HCT116 (cell line): ENCODE data around the gene LIPE. TPM values are rescaled to one million over a fixed set of nuclear protein-coding genes. Genes with fewer than 3 reads are reported as not detected.

ENCODE experiments used
- ATAC-seq: fragments of 200-7000 bp; cut with Tn5 transposase; 2 replicates; pipeline ENCODE4 v1.9.1; 2020; ENCODE audit warnings: mild to moderate bottlenecking, moderate library complexity
- BruUV-seq: library from RNA; stranded (reverse); fragments of 400-500 nt; replicated peaks from 2 replicates; lab custom pipeline; 2021; lab: Mats Ljungman, UMichigan
- CTCF ChIA-PET: fragments of 300-600 bp; sonication (Branson Sonifier 250); formaldehyde crosslinking; loops from one replicate; lab custom pipeline; 2021; ENCODE audit warnings: antibody characterized with exemption; lab: Charles Lee
- POLR2A ChIA-PET: fragments of 300-600, 350-600 bp; sonication (Branson Sonifier 250); formaldehyde crosslinking; loops from one replicate; lab custom pipeline; 2021; ENCODE audit warnings: antibody characterized with exemption; lab: Charles Lee
- RAD21 ChIA-PET, 2 experiments: fragments of 300-600 bp; sonication (Branson Sonifier 250); formaldehyde crosslinking; loops; one replicate each; lab custom pipeline; 2023; ENCODE audit warnings: low total read pairs in 2 of 2; ENCODE audit not compliant: uncharacterized antibody in 2 of 2, unreplicated experiment in 2 of 2, low non-redundant PET in 1 of 2; lab: Charles Lee
- DNase-seq: peaks from one replicate; pipeline ENCODE4 v3.0.0-alpha.2; 2010; ENCODE audit warnings: low read depth, low spot score
- H2AFZ ChIP-seq: fragments of 200-600 bp; shearing (Covaris generic), sonication (generic); 2 replicates; pipeline ENCODE4 v1.6.1; 2017; ENCODE audit warnings: low read depth, mixed run types, mixed read lengths, antibody characterized with exemption, low read length; ENCODE audit not compliant: poor library complexity, severe bottlenecking
- H3K27ac ChIP-seq: 2 replicates; pipeline ENCODE4 v1.5.1; 2012; ENCODE audit warnings: low read depth, low read length
- H3K27me3 ChIP-seq: fragments of 200-600 bp; sonication (generic); 2 replicates; pipeline ENCODE4 v1.6.1; 2016; ENCODE audit warnings: mixed run types, low read length, mixed read lengths; ENCODE audit not compliant: insufficient read depth
- H3K36me3 ChIP-seq, 2 experiments: fragments of 200-500 bp in 1 of 2; fragments of 200-600 bp in 1 of 2; sonication (Bioruptor generic) in 1 of 2; sonication (generic) in 1 of 2; 2 replicates each; pipeline versions ENCODE4 v1.5.1 to v1.6.1; 2014 to 2016; ENCODE audit warnings: low read length in 2 of 2, inconsistent platforms in 1 of 2, mixed read lengths in 1 of 2, mixed run types in 1 of 2; ENCODE audit not compliant: insufficient read depth in 2 of 2, control insufficient read depth in 1 of 2
- H3K4me1 ChIP-seq, 2 experiments: fragments of 200-600 bp in 1 of 2; sonication (generic) in 1 of 2; 2 replicates each; pipeline versions ENCODE4 v1.5.1 to v1.6.1; 2012 to 2017; ENCODE audit warnings: low read length in 2 of 2, inconsistent platforms in 1 of 2, mild to moderate bottlenecking in 1 of 2, mixed read lengths in 1 of 2, mixed run types in 1 of 2, moderate library complexity in 1 of 2; ENCODE audit not compliant: insufficient read depth in 2 of 2, control insufficient read depth in 1 of 2
- H3K4me2 ChIP-seq: fragments of 200-600 bp; sonication (generic); 2 replicates; pipeline ENCODE4 v1.6.1; 2017; ENCODE audit warnings: mixed run types, low read length, mixed read lengths
- H3K4me3 ChIP-seq, 2 experiments: fragments of 200-600 bp in 1 of 2; sonication (generic) in 1 of 2; replicated peaks in 1 of 2; 2 replicates each; pipeline ENCODE4 v1.5.1; 2011 to 2016; ENCODE audit warnings: low read length in 2 of 2, control low read depth in 1 of 2, low read depth in 1 of 2, mild to moderate bottlenecking in 1 of 2, mixed read lengths in 1 of 2, mixed run types in 1 of 2
- H3K79me2 ChIP-seq: fragments of 200-600 bp; sonication (generic); 2 replicates; pipeline ENCODE4 v1.6.1; 2017; ENCODE audit warnings: mild to moderate bottlenecking, mixed run types, low read length, moderate library complexity, mixed read lengths; ENCODE audit not compliant: insufficient read depth
- H3K9ac ChIP-seq: fragments of 200-600 bp; sonication (generic); 2 replicates; pipeline ENCODE4 v1.6.1; 2016; ENCODE audit warnings: low read length, mixed read lengths
- H3K9me2 ChIP-seq: fragments of 200-600 bp; sonication (generic), shearing (Covaris generic); 2 replicates; pipeline ENCODE4 v1.6.1; 2017; ENCODE audit warnings: mixed run types, mild to moderate bottlenecking, moderate library complexity; ENCODE audit not compliant: insufficient read depth
- H3K9me3 ChIP-seq, 2 experiments: fragments of 200-500 bp in 1 of 2; fragments of 200-600 bp in 1 of 2; sonication (Bioruptor generic) in 1 of 2; sonication (generic) in 1 of 2; 2 replicates each; pipeline ENCODE4 v1.6.1; 2014 to 2017; ENCODE audit warnings: low read length in 2 of 2, mixed read lengths in 2 of 2, inconsistent platforms in 1 of 2, low read depth in 1 of 2, mild to moderate bottlenecking in 1 of 2, mixed run types in 1 of 2, moderate library complexity in 1 of 2; ENCODE audit not compliant: control insufficient read depth in 1 of 2, insufficient read depth in 1 of 2
- H4K20me1 ChIP-seq: fragments of 200-600 bp; sonication (generic), shearing (Covaris generic); 2 replicates; pipeline ENCODE4 v1.6.1; 2017; ENCODE audit warnings: mixed run types, mild to moderate bottlenecking, moderate library complexity; ENCODE audit not compliant: insufficient read depth
- CBX3 ChIP-seq: IDR thresholded peaks from 2 replicates; pipeline ENCODE4 v1.6.1; 2012; ENCODE audit warnings: low read depth
- CTCF ChIP-seq, 3 experiments: fragments of 200-600 bp in 1 of 3; sonication (generic) in 1 of 3; IDR thresholded peaks in 2 of 3; conservative IDR thresholded peaks in 1 of 3; 2 replicates each; pipeline ENCODE4 v1.5.1; 2012 to 2017; ENCODE audit warnings: low read depth in 2 of 3, low read length in 2 of 3, antibody characterized with exemption in 1 of 3, borderline replicate concordance in 1 of 3, control low read depth in 1 of 3, mild to moderate bottlenecking in 1 of 3, mixed read lengths in 1 of 3, mixed run types in 1 of 3, moderate library complexity in 1 of 3; ENCODE audit not compliant: insufficient read depth in 1 of 3
- RAD21 ChIP-seq: IDR thresholded peaks from 2 replicates; pipeline ENCODE4 v1.6.1; 2012; ENCODE audit warnings: low read depth, mild to moderate bottlenecking
- SRF ChIP-seq: IDR thresholded peaks from 2 replicates; pipeline ENCODE4 v1.6.1; 2012; ENCODE audit warnings: low read depth
- TCF7L2 ChIP-seq: IDR thresholded peaks from 2 replicates; pipeline ENCODE4 v1.7.0; 2011; ENCODE audit warnings: borderline replicate concordance, inconsistent platforms; ENCODE audit not compliant: insufficient read depth, insufficient read length; ENCODE audit errors: extremely low read depth
- ZBTB33 ChIP-seq: IDR thresholded peaks from 2 replicates; pipeline ENCODE4 v1.6.1; 2011; ENCODE audit warnings: mild to moderate bottlenecking, low read length, moderate library complexity; ENCODE audit not compliant: insufficient replicate concordance; ENCODE audit errors: extremely low read depth
- intact Hi-C: fragments of 100-400 bp; cut with micrococcal nuclease; formaldehyde crosslinking; loops from 2 replicates; pipeline ENCODE4 v1.10.0; 2022
- total RNA-seq: library from RNA; stranded (reverse); gene quantifications from one replicate; pipeline ENCODE4 v1.2.1, GENCODE V29; 2021; ENCODE audit not compliant: unreplicated experiment

Gene LIPE
- total RNA-seq, 1 experiment from 2014 or later: 11.3 TPM

- H2AFZ ChIP-seq: no peak overlapping the region
- no peaks in the 10 kb centered on the region for H4K20me1 ChIP-seq
- BruUV-seq: no TSS peak
- CTCF ChIA-PET: interaction anchor here (0.7 kb wide), 1 partner anchor 11 kb away, joined by 3 read pairs; no protein-coding TSS in a partner anchor
- H3K27me3 ChIP-seq: no peaks in the 10 kb centered on the region
- H3K36me3 ChIP-seq: no peaks in the 10 kb centered on the region
- no peak overlapping the region for H3K27ac ChIP-seq
- POLR2A ChIA-PET: interaction anchor here (0.8 kb wide), 1 partner anchor 30 kb away, joined by 3 read pairs; no protein-coding TSS in a partner anchor
- TF ChIP-seq CBX3 (no peak), RAD21 (no peak), TCF7L2 (no peak), SRF (no peak)
- intact Hi-C loops: no loop called here
- no peaks in the 10 kb centered on the region for H3K9me2 ChIP-seq
- no peak overlapping the region for H3K9ac ChIP-seq
- RAD21 ChIA-PET: no interaction called here
- DNase-seq (no peak), ATAC-seq (no peak)
- H3K4me3 ChIP-seq: no peak overlapping the region
- H3K9me3 ChIP-seq: no peaks in the 10 kb centered on the region
- no peak overlapping the region for H3K4me2 ChIP-seq
- peaks cover 10 to 30% of the 10 kb centered on the region in 2 experiments; a peak in 3 of 4 replicates for H3K4me1 ChIP-seq
- no peaks in the 10 kb centered on the region for H3K79me2 ChIP-seq
These were observed 545 bp downstream of the LIPE start for GRCh38 chr19:42426643-42427042.

GRCh38 chr19:42424712-42425131 lies 2.5 kb downstream of the LIPE start:
- H4K20me1 ChIP-seq: no peaks in the 10 kb centered on the region
- ChIA-PET CTCF (interaction anchor here (1.7 to 2.8 kb wide), 4 partner anchors 9 to 312 kb away, joined by 5 to 22 read pairs (median 12); no protein-coding TSS in a partner anchor), POLR2A (interaction anchor here (2.7 kb wide), 1 partner anchor 28 kb away, joined by 10 read pairs; no protein-coding TSS in a partner anchor), RAD21 (no interaction called here)
- DNase-seq: no peak
- no peak overlapping the region for H3K27ac ChIP-seq
- no peak overlapping the region for H3K4me2 ChIP-seq
- intact Hi-C loops: no loop called here
- peaks cover 21 to 44% of the 10 kb centered on the region in 2 experiments; a peak in 3 of 4 replicates for H3K4me1 ChIP-seq
- H3K27me3 ChIP-seq: no peaks in the 10 kb centered on the region
- H3K9ac ChIP-seq: no peak overlapping the region
- no peaks in the 10 kb centered on the region for H3K79me2 ChIP-seq
- H2AFZ ChIP-seq: no peak overlapping the region
- no peak for TF ChIP-seq ZBTB33
- peak in 2 of 3 experiments; percentile 37 to 41; a peak in 4 of 6 replicates for TF ChIP-seq CTCF (IDR thresholded peaks at IDR 0.05 in 2 of 3, conservative IDR thresholded peaks at IDR 0.05 in 1 of 3; ENCODE audit: borderline replicate concordance in 1 of 3, insufficient read depth in 1 of 3, low read depth in 2 of 3, low read length in 2 of 3)
- H3K9me3 ChIP-seq: no peaks in the 10 kb centered on the region
- no peaks in the 10 kb centered on the region for H3K36me3 ChIP-seq
- no TSS peak for BruUV-seq
- H3K9me2 ChIP-seq: no peaks in the 10 kb centered on the region
- no peak overlapping the region for H3K4me3 ChIP-seq
- ATAC-seq: no peak
